PC-3 (cell line): ENCODE results near the gene TBPL1. TPM values are rescaled to one million over a fixed set of nuclear protein-coding genes. Genes with fewer than 3 reads are reported as not detected.

ENCODE experiments used
- ATAC-seq: fragments of 200-7000 bp; cut with Tn5 transposase; 2 replicates; pipeline ENCODE4 v1.9.1; 2020; ENCODE audit warnings: mild to moderate bottlenecking, moderate library complexity
- BruUV-seq: library from RNA; stranded (reverse); fragments of 400-500 nt; replicated peaks from 2 replicates; lab custom pipeline; 2021; lab: Mats Ljungman, UMichigan
- CTCF ChIA-PET: fragments of 300-600 bp; sonication (Branson Sonifier 250); formaldehyde crosslinking; loops from one replicate; lab custom pipeline; 2022; ENCODE audit warnings: antibody characterized with exemption; lab: Charles Lee
- POLR2A ChIA-PET: fragments of 300-600 bp; sonication (Branson Sonifier 250); formaldehyde crosslinking; loops from one replicate; lab custom pipeline; 2022; ENCODE audit warnings: antibody characterized with exemption; ENCODE audit not compliant: unreplicated experiment; lab: Charles Lee
- DNase-seq: peaks from one replicate; pipeline ENCODE4 v3.0.0-alpha.2; 2015
- H2AFZ ChIP-seq: fragments of 300-600 bp; sonication (generic); 2 replicates; pipeline ENCODE4 v1.6.0; 2016; ENCODE audit warnings: antibody characterized with exemption, low read length
- H3F3A ChIP-seq: fragments of 300-600 bp; sonication (generic); one replicate; pipeline ENCODE4 v1.6.0; 2017; ENCODE audit warnings: antibody characterized with exemption, low read length, control low read depth, mild to moderate bottlenecking; ENCODE audit not compliant: unreplicated experiment
- H3K27ac ChIP-seq: fragments of 300-600 bp; sonication (generic); 2 replicates; pipeline ENCODE4 v1.5.1; 2016; ENCODE audit warnings: mild to moderate bottlenecking, low read length
- H3K27me3 ChIP-seq: fragments of 300-600 bp; sonication (generic); 2 replicates; pipeline ENCODE4 v1.6.1; 2016; ENCODE audit warnings: low read length, mixed read lengths
- H3K36me3 ChIP-seq: fragments of 300-600 bp; sonication (generic); 2 replicates; pipeline ENCODE4 v1.6.1; 2016; ENCODE audit warnings: low read depth, mixed run types, low read length, mixed read lengths
- H3K4me1 ChIP-seq: fragments of 300-600 bp; sonication (generic); 2 replicates; pipeline ENCODE4 v1.5.1; 2016; ENCODE audit warnings: low read length; ENCODE audit not compliant: insufficient read depth
- H3K4me2 ChIP-seq: fragments of 300-600 bp; sonication (generic); 2 replicates; pipeline ENCODE4 v1.6.0; 2016; ENCODE audit warnings: low read length
- H3K4me3 ChIP-seq: fragments of 300-600 bp; sonication (generic); 2 replicates; pipeline ENCODE4 v1.5.1; 2016; ENCODE audit warnings: mild to moderate bottlenecking, low read length, mixed read lengths
- H3K79me2 ChIP-seq: fragments of 300-600 bp; sonication (generic); 2 replicates; pipeline ENCODE4 v1.6.1; 2017; ENCODE audit warnings: low read length, mixed read lengths
- H3K9ac ChIP-seq: fragments of 300-600 bp; sonication (generic); 2 replicates; pipeline ENCODE4 v1.6.0; 2016; ENCODE audit warnings: mild to moderate bottlenecking, low read length
- H3K9me2 ChIP-seq: fragments of 300-600 bp; sonication (generic); replicated peaks from 2 replicates; pipeline ENCODE4 v1.6.1; 2016; ENCODE audit warnings: mixed run types, low read length, mixed read lengths
- H3K9me3 ChIP-seq: fragments of 300-600 bp; sonication (generic); 2 replicates; pipeline ENCODE4 v1.6.1; 2016; ENCODE audit warnings: low read length, mixed read lengths
- H4K20me1 ChIP-seq: fragments of 300-600 bp; sonication (generic); 2 replicates; pipeline ENCODE4 v1.6.1; 2016; ENCODE audit warnings: low read length, mixed read lengths
- EZH2 ChIP-seq: fragments of 300-600 bp; sonication (generic); IDR thresholded peaks from one replicate; pipeline ENCODE4 v1.6.1; 2017; ENCODE audit warnings: antibody characterized with exemption, mild to moderate bottlenecking, low read length; ENCODE audit not compliant: unreplicated experiment
- EZH2phosphoT487 ChIP-seq: fragments of 300-600 bp; sonication (generic); IDR thresholded peaks from 2 replicates; pipeline ENCODE4 v1.6.1; 2018; ENCODE audit warnings: mild to moderate bottlenecking, antibody characterized with exemption, low read length, borderline replicate concordance
- intact Hi-C: fragments of 100-400 bp; cut with micrococcal nuclease; formaldehyde crosslinking; loops from 2 replicates; pipeline ENCODE4 v1.9.0; 2023
- total RNA-seq: library from RNA; depleted of rRNA; stranded (reverse); fragments of >200 nt; gene quantifications from 2 replicates; pipeline ENCODE4 v1.2.3, GENCODE V29; 2014
- TF ChIP-seq, protein P1 (sequence below): fragments of 300-600 bp; sonication (generic); conservative IDR thresholded peaks from 2 replicates; pipeline ENCODE4 v1.5.1; 2017; ENCODE audit warnings: antibody characterized with exemption, low read depth, mild to moderate bottlenecking, low read length

TBPL1 gene
- total RNA-seq, 1 experiment from 2014 or later, result 30.8 TPM

DNA sequence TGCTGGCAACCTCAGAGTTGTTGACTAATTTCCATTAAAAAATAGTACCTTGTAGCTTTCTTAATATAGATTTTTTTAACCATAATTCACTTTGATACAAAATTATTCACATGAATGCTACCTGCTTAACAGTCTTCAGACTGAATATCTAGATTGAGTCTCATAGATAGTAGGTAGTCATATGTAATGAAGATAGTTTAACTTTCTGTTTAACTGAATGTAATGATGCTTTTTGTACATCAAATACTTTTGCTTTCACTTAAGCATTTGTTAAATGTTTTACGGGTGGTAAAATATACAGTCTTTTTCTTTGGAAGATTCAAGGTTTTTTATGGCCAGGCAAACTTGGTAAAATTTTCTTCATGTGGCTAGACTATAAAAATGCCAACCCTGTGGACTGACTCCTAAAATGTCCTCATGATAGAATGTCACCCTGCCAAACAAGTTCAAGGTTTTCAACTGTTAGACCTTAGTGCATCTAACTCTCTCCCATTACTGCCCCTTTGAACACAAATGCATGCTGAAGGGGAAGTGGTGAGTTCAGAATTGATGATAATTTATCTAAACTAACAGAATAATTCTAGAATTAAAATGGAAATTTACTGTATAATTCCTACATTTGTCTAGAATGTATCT lies 16.4 kb downstream of the TBPL1 start:
- TF ChIP-seq EZH2phosphoT487 (no peak), EZH2 (no peak)
- TF ChIP-seq, protein P1, sequence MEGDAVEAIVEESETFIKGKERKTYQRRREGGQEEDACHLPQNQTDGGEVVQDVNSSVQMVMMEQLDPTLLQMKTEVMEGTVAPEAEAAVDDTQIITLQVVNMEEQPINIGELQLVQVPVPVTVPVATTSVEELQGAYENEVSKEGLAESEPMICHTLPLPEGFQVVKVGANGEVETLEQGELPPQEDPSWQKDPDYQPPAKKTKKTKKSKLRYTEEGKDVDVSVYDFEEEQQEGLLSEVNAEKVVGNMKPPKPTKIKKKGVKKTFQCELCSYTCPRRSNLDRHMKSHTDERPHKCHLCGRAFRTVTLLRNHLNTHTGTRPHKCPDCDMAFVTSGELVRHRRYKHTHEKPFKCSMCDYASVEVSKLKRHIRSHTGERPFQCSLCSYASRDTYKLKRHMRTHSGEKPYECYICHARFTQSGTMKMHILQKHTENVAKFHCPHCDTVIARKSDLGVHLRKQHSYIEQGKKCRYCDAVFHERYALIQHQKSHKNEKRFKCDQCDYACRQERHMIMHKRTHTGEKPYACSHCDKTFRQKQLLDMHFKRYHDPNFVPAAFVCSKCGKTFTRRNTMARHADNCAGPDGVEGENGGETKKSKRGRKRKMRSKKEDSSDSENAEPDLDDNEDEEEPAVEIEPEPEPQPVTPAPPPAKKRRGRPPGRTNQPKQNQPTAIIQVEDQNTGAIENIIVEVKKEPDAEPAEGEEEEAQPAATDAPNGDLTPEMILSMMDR, result no peak
- ChIA-PET POLR2A (no interaction called here), CTCF (no interaction called here)
- ATAC-seq, result no peak
- no peak overlapping the region for H3K4me2 ChIP-seq
- no peaks in the 10 kb centered on the region for H3K9me2 ChIP-seq
- H3K27ac ChIP-seq, result no peak overlapping the region
- no TSS peak for BruUV-seq
- no peak for DNase-seq
- H2AFZ ChIP-seq, result no peak overlapping the region
- peaks cover 71% of the 10 kb centered on the region for H3K79me2 ChIP-seq
- H3K27me3 ChIP-seq, result no peaks in the 10 kb centered on the region
- no peak overlapping the region for H3K9ac ChIP-seq
- no peaks in the 10 kb centered on the region for H3K9me3 ChIP-seq
- intact Hi-C loops, result no loop called here
- H3F3A ChIP-seq, result no peaks in the 10 kb centered on the region
- no peak overlapping the region for H3K4me3 ChIP-seq
- no peaks in the 10 kb centered on the region for H4K20me1 ChIP-seq
- H3K36me3 ChIP-seq, result no peaks in the 10 kb centered on the region
- H3K4me1 ChIP-seq, result peaks cover 24% of the 10 kb centered on the region

DNA sequence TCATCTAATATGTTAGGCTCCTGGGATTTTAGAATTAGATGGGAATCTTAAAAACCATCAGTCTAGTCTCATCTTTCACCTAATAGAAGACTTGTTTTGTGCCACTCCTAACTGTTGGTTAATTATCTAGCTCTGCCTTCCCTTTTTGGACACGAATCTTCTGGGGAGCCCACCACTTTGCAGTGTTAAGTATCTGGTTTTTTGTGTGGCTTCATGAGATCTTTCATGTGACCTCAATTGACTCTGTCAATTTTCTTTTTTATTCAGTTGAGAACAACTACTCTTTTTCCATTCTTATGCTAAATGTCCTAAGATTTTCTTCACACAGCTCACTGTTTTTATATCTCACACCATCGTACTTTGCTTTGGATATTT lies 16.9 kb downstream of the TBPL1 start:
- no peak for DNase-seq
- Histone ChIP-seq H3K79me2 (peaks cover 70% of the 10 kb centered on the region), H3K9ac (no peak overlapping the region), H3K4me3 (no peak overlapping the region), H3K9me3 (no peaks in the 10 kb centered on the region), H3K36me3 (no peaks in the 10 kb centered on the region), H2AFZ (no peak overlapping the region), H3F3A (no peaks in the 10 kb centered on the region), H3K4me2 (no peak overlapping the region), H3K27me3 (no peaks in the 10 kb centered on the region), H4K20me1 (no peaks in the 10 kb centered on the region), H3K9me2 (no peaks in the 10 kb centered on the region), H3K27ac (no peak overlapping the region), H3K4me1 (peaks cover 24% of the 10 kb centered on the region)
- POLR2A ChIA-PET, result no interaction called here
- ATAC-seq, result no peak
- intact Hi-C loops, result loop anchor here (5.0 kb wide), 1 partner anchor 47 kb away; no protein-coding TSS in a partner anchor
- TF ChIP-seq, protein P1, result no peak
- TF ChIP-seq EZH2 (no peak), EZH2phosphoT487 (no peak)
- BruUV-seq, result no TSS peak
- CTCF ChIA-PET, result interaction anchor here (1.0 kb wide), 1 partner anchor 46 kb away, joined by 3 read pairs; no protein-coding TSS in a partner anchor

DNA sequence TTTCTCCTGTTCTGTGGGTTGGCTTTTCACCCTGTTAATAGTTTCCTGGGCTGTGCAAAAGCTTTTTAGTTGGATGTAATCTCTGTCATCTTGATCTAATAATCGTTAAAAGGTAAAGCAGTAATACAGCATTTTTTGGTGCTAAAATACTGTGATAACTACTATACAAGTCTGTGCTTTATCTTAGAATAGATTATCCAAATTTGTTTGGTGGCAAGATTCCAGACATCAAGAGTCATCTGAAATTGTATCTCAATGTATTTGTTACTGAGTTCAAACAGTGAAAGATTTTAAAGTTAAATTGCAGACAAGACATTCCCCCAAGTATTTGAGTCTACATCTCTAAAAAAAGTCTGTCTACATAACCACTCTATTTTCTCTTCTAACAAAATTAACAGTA lies 18.8 kb downstream of the TBPL1 start:
- H3K4me1 ChIP-seq, result peaks cover 24% of the 10 kb centered on the region
- no peaks in the 10 kb centered on the region for H3F3A ChIP-seq
- ATAC-seq (no peak), DNase-seq (no peak)
- H3K9me3 ChIP-seq, result no peaks in the 10 kb centered on the region
- no TSS peak for BruUV-seq
- H3K36me3 ChIP-seq, result no peaks in the 10 kb centered on the region
- TF ChIP-seq EZH2phosphoT487 (no peak), EZH2 (no peak)
- TF ChIP-seq, protein P1, result no peak
- H3K4me3 ChIP-seq, result no peak overlapping the region
- H4K20me1 ChIP-seq, result no peaks in the 10 kb centered on the region
- H3K27ac ChIP-seq, result no peak overlapping the region
- ChIA-PET CTCF (no interaction called here), POLR2A (no interaction called here)
- no peak overlapping the region for H3K9ac ChIP-seq
- H2AFZ ChIP-seq, result no peak overlapping the region
- intact Hi-C loops, result loop anchor here (2.0 to 5.0 kb wide), 2 partner anchors 45 to 47 kb away; no protein-coding TSS in a partner anchor
- H3K9me2 ChIP-seq, result no peaks in the 10 kb centered on the region
- no peak overlapping the region for H3K4me2 ChIP-seq
- H3K79me2 ChIP-seq, result peaks cover 60% of the 10 kb centered on the region
- no peaks in the 10 kb centered on the region for H3K27me3 ChIP-seq
